HG02571 (cell line): Measurements from ENCODE around the gene APOL4.
"Not testable (repeated sequence)": the region's sequence is repeated elsewhere in the genome, so short reads cannot be mapped to it uniquely, and the experiment has no call there.

ENCODE experiments used
- ATAC-seq: cut with Tn5 transposase; IDR thresholded peaks from one replicate; pipeline ENCODE4 v1.9.1; 2021; ENCODE audit warnings: mild to moderate bottlenecking, moderate library complexity; ENCODE audit not compliant: unreplicated experiment

APOL4 gene

DNA sequence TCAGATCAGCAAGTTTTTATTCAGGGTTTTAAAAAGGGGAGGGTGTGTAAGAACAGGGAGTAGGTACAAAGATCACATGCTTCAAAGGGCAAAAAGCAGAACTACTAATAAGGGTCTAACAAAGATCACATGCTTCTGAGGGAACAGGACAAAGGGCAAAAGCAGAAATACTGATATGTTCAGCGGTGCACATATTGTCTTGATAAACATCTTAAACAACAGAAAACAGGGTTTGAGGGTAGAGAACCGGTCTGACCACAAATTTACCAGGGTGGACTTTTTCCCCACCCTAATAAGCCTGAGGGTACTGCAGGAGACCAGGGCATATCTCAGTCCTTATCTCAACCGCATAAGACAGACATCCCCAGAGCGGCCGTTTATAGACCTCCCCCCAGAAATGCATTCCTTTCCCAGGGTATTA lies 7.9 kb upstream of the APOL4 start:
- ATAC-seq, result not testable (repeated sequence)

DNA sequence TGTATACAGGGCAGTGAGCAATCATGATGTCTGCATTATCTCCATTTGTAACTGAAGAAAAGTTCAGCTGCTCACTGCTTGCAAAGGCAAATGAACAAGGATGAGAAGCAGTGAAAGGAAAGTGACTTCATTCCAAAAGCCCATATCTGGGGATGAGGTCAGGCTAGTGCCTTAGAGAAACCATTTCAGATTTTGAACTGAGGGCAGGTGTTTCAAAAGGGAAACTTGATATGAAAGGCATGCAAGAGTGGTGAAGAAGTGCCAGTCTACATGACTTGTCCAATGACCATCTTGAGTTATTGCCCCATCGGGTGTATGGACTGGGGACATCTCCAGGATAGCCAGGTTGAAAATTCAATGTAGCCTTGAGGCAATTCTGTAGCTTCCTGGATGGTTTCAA lies 7.3 kb upstream of the APOL4 start:
- no peak for ATAC-seq

DNA sequence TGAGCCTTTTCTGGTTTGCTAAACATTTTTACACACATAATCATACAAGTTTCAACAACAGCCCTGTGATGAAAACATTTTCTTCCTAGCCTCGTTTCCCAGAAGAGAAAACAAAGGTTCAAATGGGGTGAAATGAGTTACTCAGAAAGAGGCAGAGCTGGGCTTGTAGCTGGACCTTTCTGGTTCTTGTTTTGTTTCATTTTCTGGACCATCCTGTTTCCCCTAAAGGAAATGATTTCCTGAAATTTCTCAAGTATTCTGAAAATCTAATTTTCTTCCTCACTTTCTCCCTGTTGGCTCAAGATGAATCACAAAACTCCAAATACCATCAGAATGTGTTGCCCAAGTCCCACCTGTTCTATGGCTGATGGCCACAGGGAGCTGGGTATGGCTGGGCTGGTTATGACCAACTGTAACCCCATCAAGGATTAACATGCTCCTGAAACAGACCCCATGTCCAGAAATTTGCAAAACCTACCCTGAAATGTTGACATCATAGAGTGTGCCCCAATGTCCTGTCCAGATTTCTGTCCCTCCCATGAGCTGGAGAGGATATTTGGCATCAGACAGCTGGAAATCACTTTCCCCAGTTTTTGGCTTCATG lies 6.7 kb upstream of the APOL4 start:
- no peak for ATAC-seq

DNA sequence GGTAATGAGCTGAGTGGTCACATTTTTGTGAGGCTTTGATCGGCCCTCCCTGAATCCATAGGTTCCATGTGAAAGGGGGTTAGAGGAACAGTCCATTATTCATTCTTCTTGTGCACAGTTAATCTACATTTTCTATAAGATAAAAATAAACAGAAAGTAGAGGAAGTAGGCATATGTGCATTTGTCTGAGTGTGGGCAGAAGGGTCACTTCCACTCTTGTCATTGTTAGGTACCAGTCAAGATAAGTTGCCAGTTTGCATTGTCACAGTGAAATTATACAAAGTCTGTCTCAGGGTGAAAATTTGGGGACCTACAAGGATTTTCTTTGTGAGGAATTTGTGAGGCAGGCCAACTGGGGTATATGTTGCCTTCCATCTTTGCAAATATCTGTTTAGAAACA lies 4.6 kb upstream of the APOL4 start:
- no peak for ATAC-seq

DNA sequence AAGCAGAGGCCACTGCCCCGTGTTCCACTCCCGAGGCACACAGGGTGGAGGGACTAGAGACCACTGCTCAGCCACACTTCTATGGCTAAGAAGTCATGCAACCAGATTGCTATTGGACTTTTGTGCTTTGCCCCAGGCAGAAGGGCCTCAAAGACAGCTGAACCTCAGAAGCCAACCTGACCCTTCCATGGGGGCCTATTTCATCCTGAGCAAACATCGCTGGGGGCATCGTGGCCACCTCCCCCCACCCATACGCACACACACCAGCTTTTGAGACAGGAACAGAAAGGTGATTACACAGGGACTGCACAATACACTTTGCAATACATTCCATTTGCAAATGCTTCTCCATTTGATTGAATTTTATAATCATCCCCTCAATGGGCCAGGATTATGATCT lies 4.0 kb upstream of the APOL4 start:
- not testable (repeated sequence) for ATAC-seq

DNA sequence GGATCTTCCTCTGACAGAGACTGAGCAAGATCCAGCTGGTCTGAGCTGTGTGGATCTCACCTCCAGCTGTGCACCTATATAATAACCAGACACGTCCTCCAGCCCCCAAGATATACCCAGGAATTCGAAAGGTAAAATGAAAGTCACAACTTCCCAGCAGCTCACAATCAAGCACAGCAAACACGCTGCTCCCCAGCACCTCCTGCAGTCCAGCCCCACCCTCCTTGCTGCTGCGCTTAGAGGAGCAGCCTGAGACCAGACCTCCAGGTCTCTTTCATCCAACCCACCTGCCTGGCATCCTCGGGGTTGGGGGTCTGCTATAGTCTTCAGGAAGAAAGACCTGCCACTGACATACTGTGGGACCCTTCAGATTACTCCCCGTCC lies 3.0 kb upstream of the APOL4 start:
- no peak for ATAC-seq

DNA sequence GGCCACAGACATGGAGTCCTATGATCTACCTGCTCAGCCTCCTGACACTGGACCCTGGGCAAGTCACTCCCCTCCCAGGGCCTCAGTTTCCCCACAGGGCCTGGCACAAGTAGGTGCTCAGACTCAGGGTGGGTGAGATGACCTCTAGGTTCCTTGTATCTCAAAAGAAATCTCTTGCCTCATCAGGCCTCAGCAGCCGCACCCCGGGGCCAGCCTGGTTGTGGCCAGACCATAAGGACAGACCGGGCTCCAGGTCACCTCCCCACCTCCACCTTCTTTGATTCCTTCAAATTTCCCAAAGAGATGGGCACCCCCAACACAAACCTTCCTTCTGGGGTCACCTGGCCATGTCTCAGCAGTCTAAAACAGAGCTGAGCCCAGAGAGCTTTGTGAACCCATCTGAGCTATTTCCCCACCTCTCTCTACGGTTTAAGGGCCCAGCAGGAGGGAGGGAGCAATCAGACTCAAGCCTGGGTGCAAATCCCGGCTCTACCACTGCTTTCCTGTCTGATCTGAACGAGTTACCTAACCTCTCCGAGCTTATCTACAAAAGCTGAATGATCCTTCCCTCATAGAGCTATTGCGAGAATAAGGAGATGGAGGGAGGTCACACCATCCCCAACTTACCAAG lies 2.5 kb upstream of the APOL4 start:
- ATAC-seq, result no peak

DNA sequence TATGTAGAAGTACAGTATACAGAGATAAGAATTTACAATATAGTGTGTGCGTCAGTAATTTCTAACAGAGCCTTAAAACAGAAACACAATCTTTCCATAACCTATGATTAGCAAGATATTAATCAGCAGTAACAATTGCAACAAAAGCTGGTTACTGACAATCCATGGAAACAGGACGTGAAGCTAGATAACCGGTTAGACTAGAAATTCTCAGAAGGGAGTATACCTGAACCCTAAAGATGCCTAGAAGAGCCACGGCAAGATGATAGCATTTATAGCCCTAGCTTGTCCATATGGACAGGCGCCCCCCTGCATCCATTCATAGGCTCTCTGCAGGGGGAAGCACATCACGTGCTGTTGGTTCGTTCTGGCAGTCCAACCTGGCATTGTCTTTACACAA lies 1.8 kb upstream of the APOL4 start:
- not testable (repeated sequence) for ATAC-seq

DNA sequence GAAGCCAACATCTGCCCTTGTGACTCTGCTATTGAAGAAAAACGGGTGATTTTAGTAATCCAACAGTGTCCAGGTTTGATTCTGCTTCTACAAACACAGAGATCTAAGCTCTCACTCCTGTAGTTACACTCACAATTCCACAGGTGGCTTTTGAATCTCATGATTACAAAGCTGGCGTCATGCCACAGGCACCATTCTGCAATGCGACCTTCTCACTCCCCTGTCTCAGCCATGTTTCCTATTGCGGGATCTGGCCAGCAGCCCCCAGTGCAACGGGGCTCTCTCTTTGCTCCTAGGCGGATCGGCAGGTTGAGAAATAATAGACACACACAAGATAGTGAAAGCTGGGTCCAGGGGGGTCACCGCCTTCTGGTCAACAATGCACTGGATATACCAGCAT lies 1.3 kb upstream of the APOL4 start:
- ATAC-seq, result not testable (repeated sequence)

DNA sequence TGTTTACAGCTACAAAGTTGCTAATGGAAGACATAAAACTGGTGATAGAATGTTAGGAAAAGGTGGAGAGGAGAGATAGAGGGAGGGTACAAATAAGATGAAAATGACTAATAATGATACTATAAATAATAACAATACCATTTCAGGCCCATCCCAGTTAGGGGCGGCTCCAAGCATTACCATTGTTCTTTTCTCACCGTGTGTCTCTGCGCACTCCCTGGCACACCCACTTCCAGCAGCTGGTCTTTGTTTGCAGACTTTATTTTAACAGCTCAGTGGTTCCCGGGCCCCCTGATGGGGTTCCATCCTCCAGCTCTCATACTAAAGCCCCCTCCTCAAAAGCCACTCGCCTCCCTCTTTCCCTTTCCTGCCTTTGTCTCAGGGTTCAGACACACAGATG lies 584 bp downstream of the APOL4 start:
- ATAC-seq, result not testable (repeated sequence)

DNA sequence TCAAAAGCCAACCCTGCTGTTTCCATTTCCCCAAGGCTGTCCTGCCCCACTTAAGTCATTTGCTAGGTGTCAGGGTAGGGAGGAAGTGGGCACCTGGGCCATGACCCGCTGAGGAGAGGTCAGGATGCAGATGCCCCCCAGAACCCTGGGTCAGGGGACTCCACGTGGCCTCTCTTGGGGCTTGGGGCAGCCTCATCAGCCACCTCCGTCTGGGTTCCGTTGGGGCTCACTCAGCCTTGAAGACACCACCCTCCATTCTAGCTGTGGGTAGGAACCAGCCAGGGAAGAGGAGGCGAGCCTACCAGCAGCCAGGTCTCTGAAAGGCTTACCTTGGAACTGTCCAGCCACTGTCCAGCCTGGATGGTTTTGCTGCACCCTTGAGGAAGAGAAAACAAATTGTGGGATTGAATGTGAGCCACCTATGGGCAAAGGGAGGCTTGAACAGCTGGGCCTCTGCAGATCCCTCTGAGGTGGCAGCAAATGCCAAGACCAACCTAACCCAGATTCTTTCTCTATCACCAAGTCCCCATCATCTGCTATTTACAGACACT lies 2.5 kb downstream of the APOL4 start:
- no peak for ATAC-seq

DNA sequence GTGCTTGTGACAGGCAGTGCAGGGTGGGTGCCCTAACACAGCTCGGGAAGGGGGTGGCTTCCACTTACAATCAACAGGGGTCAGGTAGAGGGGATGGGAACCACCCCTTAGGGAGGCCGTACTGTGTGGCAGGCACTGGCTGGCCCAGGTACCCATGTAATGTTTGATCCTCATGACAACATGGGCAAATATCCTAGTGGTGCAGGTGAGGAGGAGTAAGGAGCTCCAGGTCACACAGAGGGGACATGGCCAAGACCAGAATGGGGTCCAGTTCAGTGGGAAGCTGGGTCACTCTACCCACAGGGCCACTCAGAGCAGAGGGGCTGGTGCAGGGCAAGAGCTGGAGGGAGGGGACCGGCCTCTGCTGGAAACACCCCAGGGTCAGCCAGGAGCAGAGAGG lies 3.1 kb downstream of the APOL4 start:
- no peak for ATAC-seq

DNA sequence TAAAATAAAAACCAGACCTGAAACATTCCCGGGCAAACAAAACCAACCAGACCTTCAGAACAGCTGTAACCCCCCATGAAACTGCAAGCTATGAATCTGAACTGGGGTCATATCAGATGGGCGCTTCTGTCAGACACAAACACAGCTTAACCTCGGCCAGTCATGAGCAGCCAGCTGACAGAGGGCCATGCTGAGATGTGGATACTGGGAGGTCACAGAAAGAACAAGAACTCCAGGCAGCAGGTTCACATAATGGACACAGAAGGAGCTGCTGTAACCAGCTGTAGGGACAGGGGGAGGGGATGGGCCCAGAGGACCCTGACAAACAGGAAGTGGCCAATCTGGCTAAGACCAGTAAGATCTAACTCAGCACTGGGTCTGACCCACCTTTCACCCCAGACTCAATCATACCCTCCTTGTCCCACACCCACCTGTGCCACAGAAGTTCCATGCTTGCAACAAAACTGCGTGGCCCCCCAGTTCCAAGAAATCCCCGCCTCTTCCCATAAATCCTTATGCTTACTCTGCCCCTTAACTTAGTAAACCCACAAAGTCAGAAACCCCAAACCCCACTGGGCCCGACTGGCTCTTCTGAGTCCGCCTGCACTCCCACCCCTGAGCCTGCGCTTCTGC lies 4.0 kb downstream of the APOL4 start:
- no peak for ATAC-seq

DNA sequence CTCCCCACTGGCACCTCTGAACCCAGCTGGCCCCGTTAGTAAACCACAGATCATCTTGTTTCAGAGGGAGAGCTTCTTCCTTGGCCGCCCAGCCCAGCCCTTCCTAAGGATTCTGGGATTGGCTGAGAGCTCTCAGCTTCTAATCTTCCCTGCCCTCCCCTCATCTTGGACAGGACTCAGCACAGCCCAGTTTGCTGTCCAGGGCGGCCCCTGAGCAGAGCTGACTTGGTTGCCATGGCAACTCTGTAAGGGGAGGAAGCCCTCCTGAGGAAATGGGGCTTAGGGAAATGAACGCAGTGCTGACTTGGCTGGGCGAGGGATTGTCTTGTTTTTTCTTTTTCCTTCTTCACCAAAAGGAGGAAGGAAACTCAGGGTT lies 4.6 kb downstream of the APOL4 start:
- ATAC-seq, result no peak

DNA sequence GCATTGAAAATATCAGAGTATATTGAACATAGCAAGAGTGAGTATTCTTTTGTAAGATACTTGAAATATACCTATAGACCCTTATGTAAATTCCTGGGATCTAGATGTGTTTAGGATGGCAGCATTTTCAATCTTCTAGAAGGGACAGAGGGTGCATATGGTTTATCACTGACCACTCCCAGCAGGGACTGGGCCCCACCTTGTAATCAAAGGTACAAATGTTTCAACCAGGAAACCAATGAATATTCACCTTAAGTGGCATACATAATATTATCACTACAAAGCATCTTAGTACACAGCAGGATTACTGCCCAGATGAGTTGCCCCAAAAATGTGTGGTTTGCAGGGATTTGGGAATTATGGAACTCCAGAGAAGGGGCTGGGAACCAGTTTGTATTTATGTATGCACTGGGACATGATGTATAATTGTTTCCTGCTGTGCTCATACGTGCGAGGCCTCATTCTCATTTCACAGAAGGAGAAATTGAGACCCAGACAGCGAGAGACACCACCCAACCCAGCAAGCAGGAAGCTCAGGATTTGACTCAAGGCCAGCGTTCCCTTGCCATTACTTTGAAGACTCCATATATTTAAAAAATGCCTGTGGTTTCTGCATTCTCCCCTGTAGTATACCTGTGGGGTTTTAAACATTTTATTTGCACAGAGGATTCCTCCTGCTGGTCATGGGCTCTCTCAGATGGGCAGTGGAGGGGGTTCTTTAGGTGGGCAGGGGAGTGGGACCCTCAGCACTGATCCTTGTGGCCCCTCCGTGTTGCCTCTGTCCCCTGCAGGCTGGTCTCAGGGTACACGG lies 5.2 kb downstream of the APOL4 start:
- no peak for ATAC-seq

DNA sequence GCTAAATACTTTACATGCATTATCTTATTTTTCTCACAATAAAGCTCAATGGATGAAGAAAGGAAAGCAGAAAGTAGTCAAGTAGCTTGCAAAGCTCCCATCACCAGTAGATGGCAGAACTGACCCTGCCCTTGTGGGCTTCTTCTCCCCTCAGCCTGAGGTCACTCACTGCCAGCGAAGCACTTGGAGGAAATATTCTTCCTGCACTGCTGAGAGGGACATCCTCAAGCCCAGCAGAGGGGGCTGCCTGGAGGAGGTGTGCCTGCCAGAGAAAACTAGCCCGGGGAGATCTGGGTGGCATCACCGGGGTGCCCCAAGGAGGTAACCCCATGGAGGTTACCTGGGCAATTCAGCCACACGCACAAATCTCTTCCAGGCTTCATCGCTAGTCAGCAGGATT lies 6.6 kb downstream of the APOL4 start:
- ATAC-seq, result no peak

DNA sequence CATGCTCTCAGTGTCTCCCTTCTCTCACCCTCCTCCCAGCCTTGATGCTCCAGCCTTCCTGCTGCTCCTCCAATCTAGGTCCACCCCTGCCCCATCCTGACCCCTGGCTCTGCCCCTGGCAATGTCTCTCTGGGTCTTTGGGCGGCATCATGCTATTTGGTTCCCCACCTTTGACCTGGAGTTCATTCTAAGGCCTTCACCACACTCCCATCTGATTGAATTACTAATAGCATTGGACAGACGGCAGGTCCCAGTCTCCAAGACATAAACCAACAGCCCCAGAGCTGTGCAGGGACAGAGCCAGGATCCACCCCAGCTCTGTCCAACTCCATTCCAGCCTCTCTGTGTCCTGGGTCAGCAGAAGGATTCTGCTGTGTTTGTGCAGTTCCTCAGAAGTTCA lies 7.2 kb downstream of the APOL4 start:
- no peak for ATAC-seq

DNA sequence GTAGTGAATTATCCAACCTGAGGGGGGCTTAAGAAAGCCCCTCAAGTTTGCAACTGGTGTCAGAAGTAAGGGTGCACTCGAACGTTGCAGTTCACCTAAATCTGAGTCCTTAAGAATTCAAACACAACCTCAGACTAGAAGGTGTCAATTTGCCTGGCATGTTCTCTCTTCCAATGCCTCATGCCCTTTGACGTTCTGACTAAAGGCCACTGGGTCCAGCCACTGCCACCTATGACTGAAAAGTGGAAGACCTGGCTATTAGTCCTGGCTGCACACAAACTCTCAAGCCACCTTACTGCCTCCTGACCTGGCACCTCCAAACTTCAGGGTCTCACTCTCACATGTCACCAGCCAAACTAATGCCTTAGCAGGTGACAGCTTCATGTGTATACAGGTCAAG lies 8.0 kb downstream of the APOL4 start:
- ATAC-seq, result no peak

DNA sequence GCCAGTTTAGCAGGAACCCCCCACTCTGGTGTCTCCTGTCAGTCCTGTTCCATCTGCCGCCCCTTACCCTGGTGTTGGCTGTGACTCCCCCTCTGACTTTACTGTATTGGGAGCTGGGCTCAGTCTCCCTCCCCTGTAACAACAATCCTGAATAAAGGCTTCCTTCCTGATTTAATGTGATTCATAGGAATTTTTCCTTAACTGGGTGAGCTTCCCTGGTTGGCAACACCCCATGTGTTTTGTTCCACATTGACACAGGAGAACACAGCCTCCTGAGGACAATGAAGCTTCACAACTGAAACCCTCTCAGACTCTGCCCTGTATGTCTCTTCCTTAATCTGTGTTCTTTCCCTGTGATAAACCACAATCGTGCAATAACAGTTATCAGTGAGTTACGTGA lies 8.4 kb downstream of the APOL4 start:
- ATAC-seq, result no peak

DNA sequence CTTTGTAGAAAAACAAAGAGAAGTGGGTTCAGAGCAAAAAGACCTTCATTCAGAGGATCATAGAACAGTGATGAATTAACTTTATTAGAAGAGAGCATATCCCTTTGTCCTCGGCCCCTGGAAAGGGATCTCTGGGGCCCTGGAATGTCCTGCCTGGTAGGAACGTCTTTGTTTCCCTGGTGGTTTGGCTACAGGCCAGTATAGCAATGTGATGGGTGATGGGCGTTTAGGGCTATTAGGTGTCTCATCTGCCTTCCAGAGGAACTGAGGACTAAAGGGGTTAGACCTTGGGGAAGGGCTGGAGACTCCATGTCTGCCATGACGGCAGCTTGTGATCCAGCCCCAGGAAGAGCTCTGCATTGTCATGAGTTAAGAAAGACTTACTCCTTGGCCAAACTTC lies 9.1 kb downstream of the APOL4 start:
- ATAC-seq, result no peak

DNA sequence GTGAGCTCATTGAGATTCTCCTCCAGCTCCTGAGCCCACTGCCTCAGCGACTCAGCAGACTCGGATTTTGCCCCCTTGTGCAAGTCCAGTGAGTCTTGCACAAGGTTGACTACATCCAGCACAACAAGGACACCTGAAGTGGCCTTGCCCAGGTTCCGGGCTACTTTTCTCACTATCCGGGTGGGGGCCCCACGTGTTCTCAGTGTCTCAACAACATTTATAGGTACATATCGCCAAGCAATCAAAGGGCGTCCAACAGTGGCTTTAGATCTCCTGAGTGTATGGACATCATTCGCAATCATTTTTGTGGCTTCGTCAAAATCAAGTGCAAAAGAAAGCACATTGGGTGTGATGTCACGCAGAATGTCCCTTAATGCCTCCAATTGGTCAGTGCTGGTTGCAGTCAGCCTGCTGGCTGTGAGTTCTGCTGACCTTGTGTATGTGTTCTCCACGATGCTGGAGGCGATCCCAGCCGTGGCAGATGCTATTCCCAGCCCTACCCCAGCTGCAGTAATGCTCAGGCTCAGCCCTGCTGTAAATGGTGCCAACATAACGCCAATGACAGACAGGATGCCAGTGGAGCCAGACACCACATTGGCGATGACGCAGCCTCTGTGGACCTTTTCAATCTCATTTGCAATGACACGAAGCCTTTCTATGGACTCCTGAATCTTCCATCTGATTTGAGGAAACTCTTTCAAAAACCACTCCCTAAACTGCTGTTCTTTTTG lies 10.3 kb downstream of the APOL4 start:
- no peak for ATAC-seq
